Muscle layer of duodenum (tissue), 2 donors: ENCODE results near the gene RAB11A.

Experiments used
- H3K27ac ChIP-seq: one replicate; pipeline ENCODE4 v1.7.0; 2013; ENCODE audit warnings: mild to moderate bottlenecking, low read length
- H3K27me3 ChIP-seq: one replicate; pipeline ENCODE4 v1.7.0; 2013; ENCODE audit warnings: low read depth, mild to moderate bottlenecking, control low read depth, low read length
- H3K36me3 ChIP-seq, 2 donors: one replicate each; pipeline ENCODE4 v1.7.0; 2013; ENCODE audit warnings: low read length in 2 of 2, control low read depth in 1 of 2, mild to moderate bottlenecking in 1 of 2; ENCODE audit not compliant: insufficient read depth in 2 of 2, control insufficient read depth in 1 of 2
- H3K4me1 ChIP-seq, 2 donors: one replicate each; pipeline ENCODE4 v1.7.0; 2013; ENCODE audit warnings: low read length in 2 of 2, mild to moderate bottlenecking in 2 of 2, control low read depth in 1 of 2, moderate library complexity in 1 of 2; ENCODE audit not compliant: insufficient read depth in 2 of 2, control insufficient read depth in 1 of 2
- H3K4me3 ChIP-seq, 2 donors: one replicate each; pipeline ENCODE4 v1.7.0; 2013; ENCODE audit warnings: low read length in 2 of 2, low read depth in 1 of 2, mild to moderate bottlenecking in 1 of 2
- H3K9me3 ChIP-seq, 2 donors: one replicate each; pipeline ENCODE4 v1.7.0; 2013; ENCODE audit warnings: low read length in 2 of 2, control low read depth in 1 of 2, mild to moderate bottlenecking in 1 of 2; ENCODE audit not compliant: control insufficient read depth in 1 of 2
- donor health status: healthy.

RAB11A gene

GRCh38 chr15:65833501-65834205 is 35.6 kb upstream of the RAB11A start:
- H3K4me3 ChIP-seq = peak overlapping the region in 1 of 2 donors; percentile 14
- peak overlapping the region; percentile 82 for H3K27ac ChIP-seq

GRCh38 chr15:65834603-65835282 is 34.5 kb upstream of the RAB11A start:
- Histone ChIP-seq H3K27me3 (no peaks in the 10 kb centered on the region), H3K4me3 (no peak overlapping the region), H3K27ac (no peak overlapping the region), H3K9me3 (no peaks in the 10 kb centered on the region), H3K4me1 (peaks cover 14 to 30% of the 10 kb centered on the region in 2 donors), H3K36me3 (no peaks in the 10 kb centered on the region)

More at GRCh38 chr15:65833501-65834205, 35.6 kb upstream of the RAB11A start:
- H3K36me3 ChIP-seq = no peaks in the 10 kb centered on the region
- no peaks in the 10 kb centered on the region for H3K27me3 ChIP-seq
- H3K4me1 ChIP-seq = peaks cover 14 to 30% of the 10 kb centered on the region in 2 donors
- H3K9me3 ChIP-seq = no peaks in the 10 kb centered on the region

- no peak overlapping the region for H3K27ac ChIP-seq
- peaks cover 14 to 30% of the 10 kb centered on the region in 2 donors for H3K4me1 ChIP-seq
- no peaks in the 10 kb centered on the region for H3K27me3 ChIP-seq
- no peaks in the 10 kb centered on the region for H3K9me3 ChIP-seq
- H3K4me3 ChIP-seq = no peak overlapping the region
- no peaks in the 10 kb centered on the region for H3K36me3 ChIP-seq
Observed at GRCh38 chr15:65835447-65835846, 33.8 kb upstream of the RAB11A start.

GRCh38 chr15:65836665-65837064 is 32.6 kb upstream of the RAB11A start:
- no peaks in the 10 kb centered on the region for H3K36me3 ChIP-seq
- H3K27me3 ChIP-seq = no peaks in the 10 kb centered on the region
- no peaks in the 10 kb centered on the region for H3K9me3 ChIP-seq
- H3K4me3 ChIP-seq = no peak overlapping the region
- H3K4me1 ChIP-seq = peaks cover 14 to 30% of the 10 kb centered on the region in 2 donors
- no peak overlapping the region for H3K27ac ChIP-seq

- Histone ChIP-seq H3K4me1 (peaks cover 11 to 26% of the 10 kb centered on the region in 2 donors), H3K27me3 (no peaks in the 10 kb centered on the region), H3K4me3 (no peak overlapping the region), H3K9me3 (no peaks in the 10 kb centered on the region), H3K27ac (no peak overlapping the region), H3K36me3 (no peaks in the 10 kb centered on the region)
Observed at GRCh38 chr15:65837301-65838294, 31.7 kb upstream of the RAB11A start.

- Histone ChIP-seq H3K27me3 (no peaks in the 10 kb centered on the region), H3K9me3 (no peaks in the 10 kb centered on the region), H3K4me1 (peaks cover 0 to 8% of the 10 kb centered on the region in 2 donors), H3K36me3 (no peaks in the 10 kb centered on the region), H3K27ac (no peak overlapping the region), H3K4me3 (no peak overlapping the region)
Observed at GRCh38 chr15:65839354-65839901, 29.9 kb upstream of the RAB11A start.

GRCh38 chr15:65839985-65840384 is 29.3 kb upstream of the RAB11A start:
- H3K4me3 ChIP-seq = no peak overlapping the region
- no peak overlapping the region for H3K27ac ChIP-seq
- no peaks in the 10 kb centered on the region for H3K27me3 ChIP-seq
- H3K9me3 ChIP-seq = no peaks in the 10 kb centered on the region
- peaks cover 0 to 5% of the 10 kb centered on the region in 2 donors for H3K4me1 ChIP-seq
- no peaks in the 10 kb centered on the region for H3K36me3 ChIP-seq

- no peaks in the 10 kb centered on the region for H3K27me3 ChIP-seq
- no peak overlapping the region for H3K27ac ChIP-seq
- H3K9me3 ChIP-seq = no peaks in the 10 kb centered on the region
- H3K4me3 ChIP-seq = no peak overlapping the region
- H3K4me1 ChIP-seq = peaks cover 0 to 2% of the 10 kb centered on the region in 2 donors
- no peaks in the 10 kb centered on the region for H3K36me3 ChIP-seq
Observed at GRCh38 chr15:65841121-65841930, 28.0 kb upstream of the RAB11A start.

- H3K36me3 ChIP-seq = no peaks in the 10 kb centered on the region
- H3K4me3 ChIP-seq = no peak overlapping the region
- H3K9me3 ChIP-seq = no peaks in the 10 kb centered on the region
- H3K4me1 ChIP-seq = no peaks in the 10 kb centered on the region
- no peaks in the 10 kb centered on the region for H3K27me3 ChIP-seq
- no peak overlapping the region for H3K27ac ChIP-seq
Observed at GRCh38 chr15:65845826-65846519, 23.3 kb upstream of the RAB11A start.

- no peak overlapping the region for H3K4me3 ChIP-seq
- no peaks in the 10 kb centered on the region for H3K9me3 ChIP-seq
- no peaks in the 10 kb centered on the region for H3K27me3 ChIP-seq
- H3K4me1 ChIP-seq = no peaks in the 10 kb centered on the region
- H3K36me3 ChIP-seq = no peaks in the 10 kb centered on the region
- no peak overlapping the region for H3K27ac ChIP-seq
Observed at GRCh38 chr15:65847989-65848388, 21.3 kb upstream of the RAB11A start.
